H1 (cell line): ENCODE data around the gene NRDE2. TPM values are rescaled to one million over a fixed set of nuclear protein-coding genes. Genes with fewer than 3 reads are reported as not detected.

Experiments
- CTCF ChIA-PET: fragments of 300-600 bp; sonication (Branson Sonifier 250); formaldehyde crosslinking; loops from one replicate; lab custom pipeline; 2021; ENCODE audit not compliant: partially characterized antibody; lab: Charles Lee
- POLR2A ChIA-PET: fragments of 300-600 bp; sonication (Branson Sonifier 250); formaldehyde crosslinking; loops from one replicate; lab custom pipeline; 2021; ENCODE audit warnings: inconsistent platforms; ENCODE audit not compliant: partially characterized antibody; lab: Charles Lee
- DNase-seq, 2 experiments: peaks; one replicate each; pipeline versions ENCODE4 v3.0.0 to v3.0.0-alpha.2; 2010 to 2022; ENCODE audit warnings: low spot score in 2 of 2, low read depth in 1 of 2, mixed read lengths in 1 of 2
- FAIRE-seq: peaks from 2 replicates; lab custom pipeline; 2011; peaks lifted over from hg19 to GRCh38; lab: Jason Lieb, UNC
- H2AFZ ChIP-seq: 2 replicates; pipeline ENCODE4 v1.8.1; 2012; ENCODE audit warnings: low read length, inconsistent platforms
- H2AK5ac ChIP-seq: 2 replicates; pipeline ENCODE4 v1.6.1; 2013; ENCODE audit warnings: low read depth, low read length
- H2BK120ac ChIP-seq: replicated peaks from 2 replicates; pipeline ENCODE3; 2013; ENCODE audit warnings: low read depth, low read length, inconsistent platforms
- H2BK12ac ChIP-seq: 2 replicates; pipeline ENCODE4 v1.6.1; 2013; ENCODE audit warnings: low read depth, low read length
- H2BK15ac ChIP-seq: 2 replicates; pipeline ENCODE4 v1.6.1; 2013; ENCODE audit warnings: low read length
- H2BK20ac ChIP-seq: 2 replicates; pipeline ENCODE4 v1.6.1; 2013; ENCODE audit warnings: low read length
- H2BK5ac ChIP-seq: 2 replicates; pipeline ENCODE4 v1.6.1; 2013; ENCODE audit warnings: low read depth, low read length
- H3K14ac ChIP-seq: 2 replicates; pipeline ENCODE4 v1.6.1; 2013; ENCODE audit warnings: inconsistent platforms; ENCODE audit not compliant: insufficient read length
- H3K18ac ChIP-seq: 2 replicates; pipeline ENCODE4 v1.6.1; 2013; ENCODE audit warnings: low read length; ENCODE audit errors: extremely low read depth
- H3K23ac ChIP-seq: 2 replicates; pipeline ENCODE4 v1.6.1; 2013; ENCODE audit warnings: inconsistent platforms; ENCODE audit not compliant: insufficient read length
- H3K23me2 ChIP-seq: 2 replicates; pipeline ENCODE4 v1.6.1; 2013; ENCODE audit warnings: low read depth, low read length
- H3K27ac ChIP-seq: 2 replicates; pipeline ENCODE4 v1.6.1; 2011; ENCODE audit warnings: low read depth, low read length, inconsistent platforms
- H3K27me3 ChIP-seq, 4 experiments: replicated peaks in 1 of 4; 1 replicate in 1 of 4; 2 replicates in 3 of 4; pipeline versions ENCODE4 v1.6.1 to v1.8.1; 2011 to 2013; ENCODE audit warnings: low read length in 3 of 4, mild to moderate bottlenecking in 3 of 4, inconsistent platforms in 2 of 4, mixed read lengths in 2 of 4, moderate library complexity in 1 of 4; ENCODE audit not compliant: control insufficient read depth in 3 of 4, insufficient read depth in 3 of 4; ENCODE audit errors: extremely low read depth in 1 of 4
- H3K36me3 ChIP-seq, 4 experiments: 2 replicates each; pipeline versions ENCODE4 v1.6.1 to v1.8.1; 2011 to 2013; ENCODE audit warnings: mild to moderate bottlenecking in 4 of 4, low read length in 3 of 4, moderate library complexity in 2 of 4, control low read depth in 1 of 4, inconsistent platforms in 1 of 4; ENCODE audit not compliant: insufficient read depth in 4 of 4, control insufficient read depth in 2 of 4
- H3K4ac ChIP-seq: replicated peaks from 2 replicates; pipeline ENCODE3; 2013; ENCODE audit warnings: low read length, low read depth, mixed read lengths, inconsistent platforms; ENCODE audit not compliant: insufficient read length
- H3K4me1 ChIP-seq, 4 experiments: replicated peaks in 1 of 4; 1 replicate in 1 of 4; 2 replicates in 3 of 4; pipeline versions ENCODE4 v1.6.1 to v1.8.1; 2011 to 2013; ENCODE audit warnings: low read length in 3 of 4, inconsistent platforms in 2 of 4, mixed read lengths in 1 of 4; ENCODE audit not compliant: insufficient read depth in 4 of 4, control insufficient read depth in 3 of 4
- H3K4me2 ChIP-seq, 2 experiments: 2 replicates each; pipeline versions ENCODE4 v1.6.1 to v1.8.1; 2011 to 2013; ENCODE audit warnings: low read depth in 2 of 2, low read length in 2 of 2, control low read depth in 1 of 2, inconsistent platforms in 1 of 2, mild to moderate bottlenecking in 1 of 2; ENCODE audit not compliant: insufficient read depth in 1 of 2
- H3K4me3 ChIP-seq, 4 experiments: fragments of 200-600, 300-600 bp in 1 of 4; sonication (generic), shearing (Covaris generic), sonication (Bioruptor Twin) in 1 of 4; 2 replicates each; pipeline versions ENCODE4 v1.5.1 to v1.8.1; 2011 to 2016; ENCODE audit warnings: low read length in 4 of 4, low read depth in 3 of 4, control low read depth in 2 of 4, inconsistent platforms in 2 of 4, mild to moderate bottlenecking in 2 of 4, mixed read lengths in 1 of 4, moderate library complexity in 1 of 4; ENCODE audit not compliant: insufficient read depth in 2 of 4; ENCODE audit errors: extremely low read depth in 1 of 4
- H3K56ac ChIP-seq: replicated peaks from 2 replicates; pipeline ENCODE3; 2013; ENCODE audit warnings: low read depth, mild to moderate bottlenecking, mixed read lengths, low read length, inconsistent platforms; ENCODE audit not compliant: insufficient read length
- H3K79me1 ChIP-seq: 2 replicates; pipeline ENCODE4 v1.6.1; 2013; ENCODE audit warnings: low read depth, low read length, control low read depth
- H3K79me2 ChIP-seq, 2 experiments: 2 replicates each; pipeline versions ENCODE4 v1.6.1 to v1.8.1; 2012 to 2013; ENCODE audit warnings: low read length in 2 of 2, mild to moderate bottlenecking in 2 of 2, inconsistent platforms in 1 of 2; ENCODE audit not compliant: insufficient read depth in 2 of 2, control insufficient read depth in 1 of 2
- H3K9ac ChIP-seq, 4 experiments: replicated peaks in 1 of 4; 1 replicate in 1 of 4; 2 replicates in 3 of 4; pipeline versions ENCODE4 v1.6.1 to v1.8.1; 2011 to 2013; ENCODE audit warnings: low read depth in 3 of 4, low read length in 3 of 4, control low read depth in 2 of 4, mild to moderate bottlenecking in 2 of 4, moderate library complexity in 2 of 4, inconsistent platforms in 1 of 4; ENCODE audit errors: extremely low read depth in 1 of 4
- H3K9me3 ChIP-seq, 2 experiments: 2 replicates each; pipeline versions ENCODE4 v1.6.1 to v1.8.1; 2012 to 2013; ENCODE audit warnings: mild to moderate bottlenecking in 2 of 2, moderate library complexity in 2 of 2, control low read depth in 1 of 2, inconsistent platforms in 1 of 2, low read depth in 1 of 2, low read length in 1 of 2, mixed read lengths in 1 of 2; ENCODE audit not compliant: insufficient read depth in 2 of 2
- H4K20me1 ChIP-seq, 2 experiments: replicated peaks in 1 of 2; 2 replicates each; pipeline versions ENCODE3 to v1.8.1; 2011 to 2013; ENCODE audit warnings: inconsistent platforms in 2 of 2, low read length in 2 of 2, mild to moderate bottlenecking in 1 of 2; ENCODE audit not compliant: insufficient read depth in 2 of 2, control insufficient read depth in 1 of 2
- H4K5ac ChIP-seq: 2 replicates; pipeline ENCODE4 v1.6.1; 2013; ENCODE audit warnings: low read length, low read depth, mixed read lengths, inconsistent platforms; ENCODE audit not compliant: insufficient read length
- H4K8ac ChIP-seq: 2 replicates; pipeline ENCODE4 v1.8.0; 2013; ENCODE audit warnings: mild to moderate bottlenecking, moderate library complexity, low read length, inconsistent platforms; ENCODE audit not compliant: insufficient read depth; ENCODE audit errors: extremely low read depth
- H4K91ac ChIP-seq: replicated peaks from 2 replicates; pipeline ENCODE3; 2013; ENCODE audit warnings: low read length, mixed read lengths, inconsistent platforms; ENCODE audit not compliant: insufficient read length
- BCL11A ChIP-seq, 2 experiments: IDR thresholded peaks; one replicate each; pipeline ENCODE4 v1.6.1; 2011; ENCODE audit warnings: low read depth in 2 of 2, low read length in 2 of 2, mild to moderate bottlenecking in 2 of 2
- CBX5 ChIP-seq: fragments of 300-800, 300-1000 bp; sonication (generic); IDR thresholded peaks from 2 replicates; pipeline ENCODE4 v1.7.1; 2016; ENCODE audit warnings: antibody characterized with exemption, low read length, low read depth
- CEBPB ChIP-seq: IDR thresholded peaks from 2 replicates; pipeline ENCODE4 v1.6.1; 2012; ENCODE audit warnings: low read depth, low read length
- CHD2 ChIP-seq: IDR thresholded peaks from 2 replicates; pipeline ENCODE4 v1.6.1; 2012; ENCODE audit warnings: low read length, improper control_type of control experiment
- CREB1 ChIP-seq: IDR thresholded peaks from 2 replicates; pipeline ENCODE4 v1.6.1; 2012; ENCODE audit warnings: inconsistent platforms
- EP300 ChIP-seq, 2 experiments: IDR thresholded peaks; 1 replicate in 1 of 2; 2 replicates in 1 of 2; pipeline ENCODE4 v1.6.1; 2011 to 2012; ENCODE audit warnings: low read depth in 2 of 2, low read length in 2 of 2, mild to moderate bottlenecking in 2 of 2, borderline replicate concordance in 1 of 2, inconsistent platforms in 1 of 2, moderate library complexity in 1 of 2
- POLR2A ChIP-seq, 2 experiments: IDR thresholded peaks; 1 replicate in 1 of 2; 2 replicates in 1 of 2; pipeline ENCODE4 v1.6.1; 2011; ENCODE audit warnings: low read depth in 2 of 2, low read length in 2 of 2, mild to moderate bottlenecking in 2 of 2; ENCODE audit errors: control extremely low read depth in 1 of 2
- SRF ChIP-seq: IDR thresholded peaks from 2 replicates; pipeline ENCODE4 v1.6.1; 2011; ENCODE audit warnings: mild to moderate bottlenecking, low read depth, low read length, moderate library complexity
- SUZ12 ChIP-seq: fragments of 200-600 bp; sonication (generic); IDR thresholded peaks from 2 replicates; pipeline ENCODE4 v1.6.1; 2012; ENCODE audit warnings: mild to moderate bottlenecking, inconsistent platforms, low read length, moderate library complexity, mixed read lengths
- WGBS, 2 experiments: shearing (Covaris generic) in 1 of 2; methylation state at CpG; one replicate each; pipeline versions ENCODE4 v1.1.6 to v1.1.7; 2013 to 2015; ENCODE audit warnings: low lambda C conversion rate in 2 of 2, mixed read lengths in 2 of 2, inconsistent platforms in 1 of 2, low coverage in 1 of 2, missing lambda C conversion rate in 1 of 2; ENCODE audit not compliant: insufficient replicate concordance in 2 of 2, insufficient coverage in 1 of 2, insufficient read length in 1 of 2; ENCODE audit errors: extremely low coverage in 1 of 2, missing lambda C conversion rate in 1 of 2; 5-methylcytosine and 5-hydroxymethylcytosine counted together
- polyA plus RNA-seq, 7 experiments: library from polyadenylated mRNA; depleted of rRNA in 3 of 7; stranded (reverse) in 5 of 7; unstranded in 2 of 7; fragments of >200 nt in 5 of 7; fragments of 200-250 nt in 2 of 7; gene quantifications; 1 replicate in 5 of 7; 2 replicates in 1 of 7; 4 replicates in 1 of 7; pipeline versions ENCODE4 v1.2.1 to v1.2.3, GENCODE V29; 2011 to 2013; ENCODE audit warnings: missing spikeins in 2 of 7, mixed read lengths in 2 of 7
- total RNA-seq: library from RNA; stranded (reverse); fragmentation: NEBNext Ultra II Directional; extraction: Animal tissue kit (Norgen Biotek cat#: 25700); gene quantifications from 2 replicates; pipeline ENCODE4 v1.2.1, GENCODE V29; 2021
- TF ChIP-seq, protein P1 (sequence below): IDR thresholded peaks from 2 replicates; pipeline ENCODE4 v1.6.1; 2011; ENCODE audit warnings: low read depth, mild to moderate bottlenecking, low read length; ENCODE audit not compliant: insufficient read depth

The NRDE2 gene
- total and polyA plus RNA-seq, 2 of the 8 experiments (the other 6 are each of a cell fraction or from before 2014, with no cell fraction given) = 4.9 to 12.1 TPM

GRCh38 chr14:90305176-90305601, 26.6 kb downstream of the NRDE2 start:
- DNase-seq (no peak), FAIRE-seq (no peak)
- H3K79me2 ChIP-seq = no peaks in the 10 kb centered on the region
- no peaks in the 10 kb centered on the region for H3K23me2 ChIP-seq
- no peak overlapping the region for H4K5ac ChIP-seq
- H2AK5ac ChIP-seq = no peak overlapping the region
- no peak overlapping the region for H2BK120ac ChIP-seq
- no peak overlapping the region for H4K91ac ChIP-seq
- H3K4me2 ChIP-seq = no peak overlapping the region
- peaks cover 0 to 8% (median 5%) of the 10 kb centered on the region in 4 experiments; a peak in 3 of 8 replicates for H3K36me3 ChIP-seq
- H3K27me3 ChIP-seq = no peaks in the 10 kb centered on the region
- no peak overlapping the region for H3K4me3 ChIP-seq
- H2AFZ ChIP-seq = no peak overlapping the region
- no peak overlapping the region for H2BK15ac ChIP-seq
- peaks cover 5 to 21% (median 16%) of the 10 kb centered on the region in 4 experiments; a peak in 6 of 7 replicates for H3K4me1 ChIP-seq
- no peak overlapping the region for H2BK12ac ChIP-seq
- H3K9ac ChIP-seq = no peak overlapping the region
- 95% methylated on average over 4 of the region's 4 CpGs; no CpG with 5 or more reads in 1 of the 2 experiments for WGBS, 2 experiments
- CTCF ChIA-PET = interaction anchor here (0.9 to 1.3 kb wide), 2 partner anchors 16 to 452 kb away, joined by 4 to 5 read pairs; no protein-coding TSS in a partner anchor
- peaks cover 0 to 5% of the 10 kb centered on the region in 2 experiments; a peak in 2 of 4 replicates for H3K9me3 ChIP-seq
- H2BK5ac ChIP-seq = no peak overlapping the region
- no peaks in the 10 kb centered on the region for H3K79me1 ChIP-seq
- no peak overlapping the region for H2BK20ac ChIP-seq
- no peak overlapping the region for H3K18ac ChIP-seq
- no peak overlapping the region for H3K23ac ChIP-seq
- H3K56ac ChIP-seq = no peak overlapping the region
- H4K20me1 ChIP-seq = no peaks in the 10 kb centered on the region
- no peak overlapping the region for H3K27ac ChIP-seq
- no peak overlapping the region for H4K8ac ChIP-seq
- no peak overlapping the region for H3K14ac ChIP-seq
- no peak overlapping the region for H3K4ac ChIP-seq
- POLR2A ChIA-PET = interaction anchor here (1.3 kb wide), 1 partner anchor 90 kb away, joined by 3 read pairs; no protein-coding TSS in a partner anchor
- TF ChIP-seq CBX5 (no peak), SUZ12 (no peak), CREB1 (no peak), BCL11A (IDR thresholded peaks at IDR 0.05; ENCODE audit: low read depth in 2 of 2, low read length in 2 of 2) (no peak), SRF (no peak), EP300 (IDR thresholded peaks at IDR 0.05; ENCODE audit: borderline replicate concordance in 1 of 2, low read depth in 2 of 2, low read length in 2 of 2) (no peak), CEBPB (no peak), CHD2 (no peak), POLR2A (IDR thresholded peaks at IDR 0.05; ENCODE audit: control extremely low read depth in 1 of 2, low read depth in 2 of 2, low read length in 2 of 2) (no peak)
- TF ChIP-seq, protein P1, sequence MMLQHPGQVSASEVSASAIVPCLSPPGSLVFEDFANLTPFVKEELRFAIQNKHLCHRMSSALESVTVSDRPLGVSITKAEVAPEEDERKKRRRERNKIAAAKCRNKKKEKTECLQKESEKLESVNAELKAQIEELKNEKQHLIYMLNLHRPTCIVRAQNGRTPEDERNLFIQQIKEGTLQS = no peak
